ENCODE data around the gene CCDC9B. TPM values are rescaled to one million over a fixed set of nuclear protein-coding genes. Genes with fewer than 3 reads are reported as not detected.

CCDC9B gene
- total and polyA plus RNA-seq, 9 donors: 5.3 to 16.8 (median 11.9) TPM

- Histone ChIP-seq H3K4me1 (ENCODE audit: control insufficient read depth, insufficient read depth, low read length) (peaks cover 16% of the 10 kb centered on the region), H3K27me3 (ENCODE audit: control insufficient read depth, insufficient read depth, low read length) (no peaks in the 10 kb centered on the region), H3K36me3 (ENCODE audit: control insufficient read depth, insufficient read depth, low read length) (peaks cover 2% of the 10 kb centered on the region), H3K27ac (ENCODE audit: low read length) (peak overlapping the region; percentile 21), H3K4me3 (ENCODE audit: low read length) (no peak overlapping the region), H3K9me3 (replicated peaks; ENCODE audit: control insufficient read depth, low read depth, low read length) (no peaks in the 10 kb centered on the region)
- WGBS (ENCODE audit: insufficient coverage): no CpG with 5 or more reads among the region's 4 CpGs
- DNase-seq: no peak
Observed at GRCh38 chr15:40379374-40379773, 38.6 kb upstream of the CCDC9B start.

- Histone ChIP-seq H3K4me1 (ENCODE audit: control insufficient read depth, insufficient read depth, low read length) (peaks cover 9% of the 10 kb centered on the region), H3K27ac (ENCODE audit: low read length) (no peak overlapping the region), H3K36me3 (ENCODE audit: control insufficient read depth, insufficient read depth, low read length) (no peaks in the 10 kb centered on the region), H3K27me3 (ENCODE audit: control insufficient read depth, insufficient read depth, low read length) (no peaks in the 10 kb centered on the region), H3K9me3 (replicated peaks; ENCODE audit: control insufficient read depth, low read depth, low read length) (no peaks in the 10 kb centered on the region), H3K4me3 (ENCODE audit: low read length) (no peak overlapping the region)
- DNase-seq: no peak
- 61% methylated on average over 3 of the region's 3 CpGs for WGBS (ENCODE audit: insufficient coverage)
Observed at GRCh38 chr15:40377606-40378005, 36.9 kb upstream of the CCDC9B start.

- Histone ChIP-seq H3K36me3 (ENCODE audit: control insufficient read depth, insufficient read depth, low read length) (no peaks in the 10 kb centered on the region), H3K27me3 (ENCODE audit: control insufficient read depth, insufficient read depth, low read length) (peaks cover 3% of the 10 kb centered on the region), H3K4me3 (ENCODE audit: low read length) (no peak overlapping the region), H3K27ac (ENCODE audit: low read length) (no peak overlapping the region), H3K4me1 (ENCODE audit: control insufficient read depth, insufficient read depth, low read length) (peaks cover 12% of the 10 kb centered on the region), H3K9me3 (replicated peaks; ENCODE audit: control insufficient read depth, low read depth, low read length) (no peaks in the 10 kb centered on the region)
- WGBS (ENCODE audit: insufficient coverage): 60% methylated on average over 1 of the region's 2 CpGs
- no peak for DNase-seq
Observed at GRCh38 chr15:40372981-40373380, 32.2 kb upstream of the CCDC9B start.

GRCh38 chr15:40369971-40370370, 29.2 kb upstream of the CCDC9B start:
- no peaks in the 10 kb centered on the region for H3K36me3 ChIP-seq (ENCODE audit: control insufficient read depth, insufficient read depth, low read length)
- no peak overlapping the region for H3K27ac ChIP-seq (ENCODE audit: low read length)
- DNase-seq: no peak
- H3K4me1 ChIP-seq (ENCODE audit: control insufficient read depth, insufficient read depth, low read length): peaks cover 32% of the 10 kb centered on the region
- no peak overlapping the region for H3K4me3 ChIP-seq (ENCODE audit: low read length)
- no peaks in the 10 kb centered on the region for H3K9me3 ChIP-seq (replicated peaks; ENCODE audit: control insufficient read depth, low read depth, low read length)
- peaks cover 5% of the 10 kb centered on the region for H3K27me3 ChIP-seq (ENCODE audit: control insufficient read depth, insufficient read depth, low read length)
- 81% methylated on average over 13 of the region's 13 CpGs for WGBS (ENCODE audit: insufficient coverage)

GRCh38 chr15:40369474-40369869, 28.7 kb upstream of the CCDC9B start:
- no peak overlapping the region for H3K27ac ChIP-seq (ENCODE audit: low read length)
- H3K4me3 ChIP-seq (ENCODE audit: low read length): no peak overlapping the region
- peaks cover 32% of the 10 kb centered on the region for H3K4me1 ChIP-seq (ENCODE audit: control insufficient read depth, insufficient read depth, low read length)
- peaks cover 5% of the 10 kb centered on the region for H3K27me3 ChIP-seq (ENCODE audit: control insufficient read depth, insufficient read depth, low read length)
- 79% methylated on average over 7 of the region's 10 CpGs for WGBS (ENCODE audit: insufficient coverage)
- no peaks in the 10 kb centered on the region for H3K36me3 ChIP-seq (ENCODE audit: control insufficient read depth, insufficient read depth, low read length)
- DNase-seq: no peak
- H3K9me3 ChIP-seq (replicated peaks; ENCODE audit: control insufficient read depth, low read depth, low read length): no peaks in the 10 kb centered on the region

GRCh38 chr15:40368719-40369473, 28.2 kb upstream of the CCDC9B start:
- Histone ChIP-seq H3K27ac (ENCODE audit: low read length) (peak overlapping the region; percentile 67), H3K27me3 (ENCODE audit: control insufficient read depth, insufficient read depth, low read length) (peaks cover 5% of the 10 kb centered on the region), H3K4me3 (ENCODE audit: low read length) (no peak overlapping the region), H3K9me3 (replicated peaks; ENCODE audit: control insufficient read depth, low read depth, low read length) (no peaks in the 10 kb centered on the region), H3K36me3 (ENCODE audit: control insufficient read depth, insufficient read depth, low read length) (no peaks in the 10 kb centered on the region), H3K4me1 (ENCODE audit: control insufficient read depth, insufficient read depth, low read length) (peaks cover 32% of the 10 kb centered on the region)
- WGBS (ENCODE audit: insufficient coverage): 94% methylated on average over 24 of the region's 24 CpGs
- DNase-seq: no peak

GRCh38 chr15:40367686-40368611, 27.2 kb upstream of the CCDC9B start:
- Histone ChIP-seq H3K4me1 (ENCODE audit: control insufficient read depth, insufficient read depth, low read length) (peaks cover 32% of the 10 kb centered on the region), H3K27ac (ENCODE audit: low read length) (peak overlapping the region; percentile 67), H3K27me3 (ENCODE audit: control insufficient read depth, insufficient read depth, low read length) (peaks cover 5% of the 10 kb centered on the region), H3K36me3 (ENCODE audit: control insufficient read depth, insufficient read depth, low read length) (no peaks in the 10 kb centered on the region), H3K9me3 (replicated peaks; ENCODE audit: control insufficient read depth, low read depth, low read length) (no peaks in the 10 kb centered on the region), H3K4me3 (ENCODE audit: low read length) (peak overlapping the region; percentile 21)
- DNase-seq: peak; percentile 88
- WGBS (ENCODE audit: insufficient coverage): 10% methylated on average over 91 of the region's 91 CpGs

- Histone ChIP-seq H3K4me1 (ENCODE audit: control insufficient read depth, insufficient read depth, low read length) (peaks cover 32% of the 10 kb centered on the region), H3K9me3 (replicated peaks; ENCODE audit: control insufficient read depth, low read depth, low read length) (no peaks in the 10 kb centered on the region), H3K4me3 (ENCODE audit: low read length) (no peak overlapping the region), H3K27me3 (ENCODE audit: control insufficient read depth, insufficient read depth, low read length) (peaks cover 5% of the 10 kb centered on the region), H3K36me3 (ENCODE audit: control insufficient read depth, insufficient read depth, low read length) (no peaks in the 10 kb centered on the region), H3K27ac (ENCODE audit: low read length) (no peak overlapping the region)
- 76% methylated on average over 5 of the region's 5 CpGs for WGBS (ENCODE audit: insufficient coverage)
- DNase-seq: no peak
Observed at GRCh38 chr15:40367371-40367685, 26.6 kb upstream of the CCDC9B start.

GRCh38 chr15:40366457-40367370, 26.0 kb upstream of the CCDC9B start:
- H3K27ac ChIP-seq (ENCODE audit: low read length): no peak overlapping the region
- no peaks in the 10 kb centered on the region for H3K36me3 ChIP-seq (ENCODE audit: control insufficient read depth, insufficient read depth, low read length)
- peaks cover 5% of the 10 kb centered on the region for H3K27me3 ChIP-seq (ENCODE audit: control insufficient read depth, insufficient read depth, low read length)
- H3K9me3 ChIP-seq (replicated peaks; ENCODE audit: control insufficient read depth, low read depth, low read length): no peaks in the 10 kb centered on the region
- peak; percentile 74 for DNase-seq
- no peak overlapping the region for H3K4me3 ChIP-seq (ENCODE audit: low read length)
- 81% methylated on average over 12 of the region's 14 CpGs for WGBS (ENCODE audit: insufficient coverage)
- peaks cover 32% of the 10 kb centered on the region for H3K4me1 ChIP-seq (ENCODE audit: control insufficient read depth, insufficient read depth, low read length)
